ENCODE data around the gene PRKAG2.

The PRKAG2 gene

GRCh38 chr7:151615784-151616183, 261.1 kb downstream of the PRKAG2 start:
- no peak for DNase-seq (ENCODE audit: low read depth)

GRCh38 chr7:151615058-151615457, 261.9 kb downstream of the PRKAG2 start:
- no peak for DNase-seq (ENCODE audit: low read depth)

- no peak for DNase-seq (ENCODE audit: low read depth)
Measured at GRCh38 chr7:151614019-151614418, 262.9 kb downstream of the PRKAG2 start.

GRCh38 chr7:151611878-151612277, 265.0 kb downstream of the PRKAG2 start:
- DNase-seq (ENCODE audit: low read depth): no peak

GRCh38 chr7:151611041-151611440, 265.9 kb downstream of the PRKAG2 start:
- no peak for DNase-seq (ENCODE audit: low read depth)

GRCh38 chr7:151608031-151608551, 268.8 kb downstream of the PRKAG2 start:
- no peak for DNase-seq (ENCODE audit: low read depth)

GRCh38 chr7:151607464-151607867, 269.4 kb downstream of the PRKAG2 start:
- no peak for DNase-seq (ENCODE audit: low read depth)

GRCh38 chr7:151603951-151604350, 273.0 kb downstream of the PRKAG2 start:
- DNase-seq (ENCODE audit: low read depth): no peak

GRCh38 chr7:151601521-151602305, 275.2 kb downstream of the PRKAG2 start:
- DNase-seq (ENCODE audit: low read depth): no peak

- no peak for DNase-seq (ENCODE audit: low read depth)
Measured at GRCh38 chr7:151600331-151600730, 276.6 kb downstream of the PRKAG2 start.

- no peak for DNase-seq (ENCODE audit: low read depth)
Measured at GRCh38 chr7:151599401-151600227, 277.3 kb downstream of the PRKAG2 start.

- no peak for DNase-seq (ENCODE audit: low read depth)
Measured at GRCh38 chr7:151597541-151598444, 279.1 kb downstream of the PRKAG2 start.

- no peak for DNase-seq (ENCODE audit: low read depth)
Measured at GRCh38 chr7:151595702-151596350, 281.1 kb downstream of the PRKAG2 start.

- DNase-seq (ENCODE audit: low read depth): no peak
Measured at GRCh38 chr7:151592868-151593486, 283.9 kb downstream of the PRKAG2 start.

GRCh38 chr7:151592330-151592729, 284.6 kb downstream of the PRKAG2 start:
- DNase-seq (ENCODE audit: low read depth): no peak

- no peak for DNase-seq (ENCODE audit: low read depth)
Measured at GRCh38 chr7:151591866-151592265, 285.0 kb downstream of the PRKAG2 start.

- no peak for DNase-seq (ENCODE audit: low read depth)
Measured at GRCh38 chr7:151590850-151591771, 285.8 kb downstream of the PRKAG2 start.

GRCh38 chr7:151590071-151590849, 286.7 kb downstream of the PRKAG2 start:
- no peak for DNase-seq (ENCODE audit: low read depth)

GRCh38 chr7:151588982-151589381, 287.9 kb downstream of the PRKAG2 start:
- DNase-seq (ENCODE audit: low read depth): no peak

Data from stimulated activated CD8-positive, alpha-beta memory T cell treated with anti-CD3 and anti-CD28 coated beads, Interleukin-15, amount 100 ng/mL, for 24 hours (primary cell).